Lung (tissue), 12 donors: Measurements from ENCODE around the gene STARD3NL. TPM values are rescaled to one million over a fixed set of nuclear protein-coding genes. Genes with fewer than 3 reads are reported as not detected.
A peak's percentile ranks its signal among the peaks of the same experiment; 100 is the strongest.
"Not testable (repeated sequence)": the region's sequence is repeated elsewhere in the genome, so short reads cannot be mapped to it uniquely, and the experiment has no call there.

Experiments used
- ATAC-seq: fragments of 200-7000 bp; cut with Tn5 transposase; one replicate; pipeline ENCODE4 v1.9.1; 2020; ENCODE audit warnings: moderate number of reproducible peaks; ENCODE audit not compliant: insufficient read depth, low FRiP score
- DNase-seq, 3 donors: peaks; one replicate each; pipeline ENCODE4 v3.0.0-alpha.2; 2013 to 2017
- H3K27ac ChIP-seq, 2 donors: one replicate each; pipeline ENCODE4 v1.5.1; 2013; ENCODE audit warnings: mild to moderate bottlenecking in 2 of 2, moderate library complexity in 2 of 2, control low read depth in 1 of 2, inconsistent platforms in 1 of 2, low read depth in 1 of 2, low read length in 1 of 2
- H3K27me3 ChIP-seq, 3 donors: one replicate each; pipeline ENCODE4 v1.5.1; 2013; ENCODE audit warnings: low read length in 2 of 3; ENCODE audit not compliant: control insufficient read depth in 3 of 3, insufficient read depth in 3 of 3
- H3K36me3 ChIP-seq, 4 donors: one replicate each; pipeline ENCODE4 v1.5.1; 2013; ENCODE audit warnings: low read length in 4 of 4, mild to moderate bottlenecking in 1 of 4, moderate library complexity in 1 of 4; ENCODE audit not compliant: control insufficient read depth in 4 of 4, insufficient read depth in 4 of 4
- H3K4me1 ChIP-seq, 5 donors: one replicate each; pipeline ENCODE4 v1.5.1; 2013; ENCODE audit warnings: low read length in 5 of 5, mild to moderate bottlenecking in 2 of 5, moderate library complexity in 1 of 5; ENCODE audit not compliant: control insufficient read depth in 5 of 5, insufficient read depth in 5 of 5
- H3K4me3 ChIP-seq: one replicate; pipeline ENCODE4 v1.5.1; 2013; ENCODE audit warnings: mild to moderate bottlenecking, control low read depth, moderate library complexity
- H3K9ac ChIP-seq, 2 donors: one replicate each; pipeline ENCODE4 v1.5.1; 2013; ENCODE audit warnings: low read length in 2 of 2, control low read depth in 1 of 2; ENCODE audit not compliant: insufficient read depth in 1 of 2
- H3K9me3 ChIP-seq, 4 donors: one replicate each; pipeline ENCODE4 v1.5.1; 2013; ENCODE audit warnings: low read length in 3 of 4, mild to moderate bottlenecking in 1 of 4, moderate library complexity in 1 of 4; ENCODE audit not compliant: control insufficient read depth in 4 of 4, insufficient read depth in 3 of 4
- WGBS, 2 donors: extraction: QIAGEN DNeasy Blood & Tissue Kit; methylation state at CpG; one replicate each; pipeline ENCODE4 v1.1.7; 2013; 5-methylcytosine and 5-hydroxymethylcytosine counted together
- polyA plus RNA-seq, 2 donors: library from polyadenylated mRNA; stranded (reverse); fragments of 200-250 nt; gene quantifications; one replicate each; pipeline ENCODE4 v1.2.1, GENCODE V29; 2013
- total RNA-seq, 2 donors: library from RNA; depleted of rRNA in 1 of 2; stranded (reverse); fragments of >200 nt in 1 of 2; gene quantifications; one replicate each; pipeline ENCODE4 v1.2.1, GENCODE V29; 2014 to 2021
- TF ChIP-seq, protein P1 (sequence below): IDR thresholded peaks from 2 replicates; pipeline ENCODE4 v1.5.1; 2012; ENCODE audit warnings: mild to moderate bottlenecking; ENCODE audit errors: control extremely low read depth, extremely low read depth
- donor health status: control.
- donor health status: control.
- donor health status: Bipolar disorder and iron deficiency.
- donor health status: healthy.
- donor health status: DM: yes; HTN: yes; CAD: no.

The STARD3NL gene
- total and polyA plus RNA-seq, 4 donors = 33.6 to 87.1 (median 60.3) TPM

DNA sequence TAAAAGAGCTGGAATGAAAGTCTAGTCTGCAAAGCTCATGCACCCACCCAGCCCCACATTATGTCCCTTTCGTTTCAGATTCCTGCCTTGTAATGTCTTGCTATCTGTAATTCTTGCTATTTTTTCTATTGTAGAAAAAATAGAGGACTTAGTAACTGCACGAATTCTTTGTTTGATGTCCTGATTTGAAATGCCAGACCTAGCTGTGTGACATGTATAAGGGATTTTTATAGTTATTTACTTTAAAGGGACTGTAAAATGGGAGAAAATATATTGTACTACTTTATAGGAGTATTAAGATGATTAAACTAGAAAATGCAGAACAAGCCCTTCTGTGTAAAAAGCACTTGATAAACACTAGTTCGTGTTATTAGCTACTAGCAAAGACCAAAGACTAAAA is 63.0 kb downstream of the STARD3NL start:
- ATAC-seq (no peak), DNase-seq (no peak)
- H3K9ac ChIP-seq = no peak overlapping the region
- no peaks in the 10 kb centered on the region for H3K4me1 ChIP-seq
- TF ChIP-seq, protein P1, sequence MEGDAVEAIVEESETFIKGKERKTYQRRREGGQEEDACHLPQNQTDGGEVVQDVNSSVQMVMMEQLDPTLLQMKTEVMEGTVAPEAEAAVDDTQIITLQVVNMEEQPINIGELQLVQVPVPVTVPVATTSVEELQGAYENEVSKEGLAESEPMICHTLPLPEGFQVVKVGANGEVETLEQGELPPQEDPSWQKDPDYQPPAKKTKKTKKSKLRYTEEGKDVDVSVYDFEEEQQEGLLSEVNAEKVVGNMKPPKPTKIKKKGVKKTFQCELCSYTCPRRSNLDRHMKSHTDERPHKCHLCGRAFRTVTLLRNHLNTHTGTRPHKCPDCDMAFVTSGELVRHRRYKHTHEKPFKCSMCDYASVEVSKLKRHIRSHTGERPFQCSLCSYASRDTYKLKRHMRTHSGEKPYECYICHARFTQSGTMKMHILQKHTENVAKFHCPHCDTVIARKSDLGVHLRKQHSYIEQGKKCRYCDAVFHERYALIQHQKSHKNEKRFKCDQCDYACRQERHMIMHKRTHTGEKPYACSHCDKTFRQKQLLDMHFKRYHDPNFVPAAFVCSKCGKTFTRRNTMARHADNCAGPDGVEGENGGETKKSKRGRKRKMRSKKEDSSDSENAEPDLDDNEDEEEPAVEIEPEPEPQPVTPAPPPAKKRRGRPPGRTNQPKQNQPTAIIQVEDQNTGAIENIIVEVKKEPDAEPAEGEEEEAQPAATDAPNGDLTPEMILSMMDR = no peak
- no peaks in the 10 kb centered on the region for H3K9me3 ChIP-seq
- H3K4me3 ChIP-seq = no peak overlapping the region
- no peaks in the 10 kb centered on the region for H3K27me3 ChIP-seq
- no peak overlapping the region for H3K27ac ChIP-seq
- no peaks in the 10 kb centered on the region for H3K36me3 ChIP-seq
- WGBS, 2 donors = 77 to 85% methylated on average over 3 of the region's 3 CpGs

DNA sequence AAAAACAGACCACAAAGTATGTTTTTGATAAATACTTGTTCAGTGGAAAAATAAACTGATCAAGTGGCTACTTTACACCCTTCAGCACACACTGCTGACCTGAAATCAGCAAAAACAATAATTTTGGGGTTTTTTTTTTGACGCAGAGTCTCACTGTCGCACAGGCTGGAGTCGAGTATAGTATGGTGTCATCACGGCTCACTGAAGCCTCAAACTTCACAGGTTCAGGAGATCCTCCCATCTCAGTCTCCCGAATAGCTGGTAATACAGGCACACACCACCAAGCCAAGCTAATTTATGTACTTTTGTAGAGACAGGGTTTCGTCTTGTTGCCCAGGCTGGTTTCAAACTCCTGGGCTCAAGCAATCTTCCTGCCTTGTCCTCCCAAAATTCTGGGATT is 64.8 kb downstream of the STARD3NL start:
- TF ChIP-seq, protein P1 = no peak
- Histone ChIP-seq H3K27me3 (no peaks in the 10 kb centered on the region), H3K4me3 (no peak overlapping the region), H3K9ac (no peak overlapping the region), H3K9me3 (no peaks in the 10 kb centered on the region), H3K27ac (no peak overlapping the region), H3K36me3 (no peaks in the 10 kb centered on the region), H3K4me1 (no peaks in the 10 kb centered on the region)
- DNase-seq (no peak), ATAC-seq (no peak)
- WGBS, 2 donors = 90% methylated on average over 6 of the region's 6 CpGs

DNA sequence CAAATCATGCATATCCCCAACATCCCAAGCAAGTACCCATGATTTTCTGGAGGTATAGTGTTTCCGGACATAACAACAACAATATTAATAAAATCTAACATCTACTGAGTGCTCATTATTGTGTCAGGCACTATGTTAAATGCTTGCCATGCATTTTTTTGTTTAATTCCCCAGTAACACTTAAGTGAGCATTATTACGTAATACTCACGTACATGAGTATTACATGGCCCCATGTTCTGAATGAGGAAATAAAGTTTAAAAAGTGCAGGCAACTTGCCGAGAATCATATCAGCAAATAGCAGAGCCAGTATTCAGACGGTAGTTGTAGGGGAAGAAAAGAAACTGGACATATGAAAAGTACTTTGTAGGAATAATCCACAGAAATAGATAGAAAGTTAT is 65.3 kb downstream of the STARD3NL start:
- H3K4me1 ChIP-seq, H3K4me3 ChIP-seq, H3K27me3 ChIP-seq, H3K9me3 ChIP-seq, H3K36me3 ChIP-seq, H3K9ac ChIP-seq, H3K27ac ChIP-seq: not testable (repeated sequence)
- ATAC-seq = peak; percentile 65
- peak in 2 of 3 donors; percentile 39 to 47 for DNase-seq
- WGBS, 2 donors = 32 to 39% methylated on average over 5 of the region's 5 CpGs

DNA sequence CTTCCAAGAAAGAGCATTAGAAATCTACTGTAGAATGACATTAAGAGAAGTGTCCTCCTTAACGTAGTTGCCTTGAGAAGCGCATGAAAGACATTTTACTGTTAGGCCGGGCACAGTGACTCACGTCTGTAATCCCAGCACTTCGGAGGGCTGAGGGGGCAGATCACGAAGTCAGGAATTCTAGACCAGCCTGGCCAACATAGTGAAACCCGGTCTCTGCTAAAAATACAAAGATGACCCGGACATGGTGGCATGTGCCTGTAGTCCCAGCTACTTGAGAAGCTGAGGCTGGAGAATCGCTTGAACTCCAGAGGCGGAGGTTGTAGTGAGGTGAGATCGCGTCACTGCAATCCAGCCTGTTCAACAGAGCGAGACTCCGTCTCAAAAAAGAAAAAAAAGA is 66.5 kb downstream of the STARD3NL start:
- Histone ChIP-seq H3K4me3 (no peak overlapping the region), H3K9me3 (no peaks in the 10 kb centered on the region), H3K27me3 (no peaks in the 10 kb centered on the region), H3K9ac (no peak overlapping the region), H3K27ac (no peak overlapping the region), H3K4me1 (no peaks in the 10 kb centered on the region), H3K36me3 (no peaks in the 10 kb centered on the region)
- ATAC-seq = no peak
- TF ChIP-seq, protein P1 = no peak
- DNase-seq = no peak
- WGBS, 2 donors = 91 to 93% methylated on average over 14 of the region's 14 CpGs
